HG03025 (cell line): ENCODE results near the gene NRARP.

Experiments used
- ATAC-seq: cut with Tn5 transposase; IDR thresholded peaks from one replicate; pipeline ENCODE4 v1.9.1; 2021; ENCODE audit warnings: mild to moderate bottlenecking, moderate library complexity; ENCODE audit not compliant: unreplicated experiment, low FRiP score

The NRARP gene

DNA sequence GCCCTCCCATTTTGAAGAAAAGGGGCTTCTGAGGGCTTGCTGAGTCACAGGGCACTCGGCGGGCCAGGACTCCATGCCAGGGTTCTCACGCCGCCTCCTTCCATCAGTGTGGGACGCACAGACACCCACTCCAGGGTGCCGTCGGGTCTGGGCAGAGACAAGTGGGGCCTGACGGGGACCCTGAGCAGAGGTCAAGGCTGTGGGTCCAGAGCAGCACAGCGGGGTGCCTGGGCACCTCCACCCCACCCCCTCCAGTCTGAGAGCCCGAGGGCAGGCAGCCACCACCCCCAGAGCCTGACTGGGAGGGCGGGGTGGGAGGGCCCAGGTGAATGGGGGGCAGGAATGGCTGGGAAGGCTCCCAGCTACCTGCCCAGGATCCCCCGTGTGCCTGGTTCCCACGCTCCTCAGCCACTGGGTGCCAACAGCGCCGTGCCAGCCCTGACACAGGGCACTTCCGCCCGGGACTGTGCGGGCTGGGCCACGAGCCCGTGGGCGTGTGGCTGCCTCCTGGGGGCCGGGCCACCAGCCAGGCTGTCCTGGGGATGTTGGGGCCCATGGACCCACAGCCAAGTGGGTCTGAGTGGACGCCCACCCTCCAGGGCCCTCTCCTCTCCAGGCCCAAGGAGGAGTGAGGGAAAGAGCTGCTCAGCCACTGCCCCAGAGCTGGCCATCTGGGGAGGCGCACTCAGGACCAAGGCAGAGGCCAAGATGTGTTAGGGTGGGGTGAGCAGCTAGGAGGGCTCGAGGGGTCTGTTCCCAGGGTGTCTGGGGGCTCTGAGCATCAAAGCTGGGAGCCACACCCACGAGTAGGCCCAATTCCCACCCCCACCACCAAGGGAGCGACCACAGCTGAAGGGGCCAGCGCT lies 10.1 kb upstream of the NRARP start:
- ATAC-seq = no peak

DNA sequence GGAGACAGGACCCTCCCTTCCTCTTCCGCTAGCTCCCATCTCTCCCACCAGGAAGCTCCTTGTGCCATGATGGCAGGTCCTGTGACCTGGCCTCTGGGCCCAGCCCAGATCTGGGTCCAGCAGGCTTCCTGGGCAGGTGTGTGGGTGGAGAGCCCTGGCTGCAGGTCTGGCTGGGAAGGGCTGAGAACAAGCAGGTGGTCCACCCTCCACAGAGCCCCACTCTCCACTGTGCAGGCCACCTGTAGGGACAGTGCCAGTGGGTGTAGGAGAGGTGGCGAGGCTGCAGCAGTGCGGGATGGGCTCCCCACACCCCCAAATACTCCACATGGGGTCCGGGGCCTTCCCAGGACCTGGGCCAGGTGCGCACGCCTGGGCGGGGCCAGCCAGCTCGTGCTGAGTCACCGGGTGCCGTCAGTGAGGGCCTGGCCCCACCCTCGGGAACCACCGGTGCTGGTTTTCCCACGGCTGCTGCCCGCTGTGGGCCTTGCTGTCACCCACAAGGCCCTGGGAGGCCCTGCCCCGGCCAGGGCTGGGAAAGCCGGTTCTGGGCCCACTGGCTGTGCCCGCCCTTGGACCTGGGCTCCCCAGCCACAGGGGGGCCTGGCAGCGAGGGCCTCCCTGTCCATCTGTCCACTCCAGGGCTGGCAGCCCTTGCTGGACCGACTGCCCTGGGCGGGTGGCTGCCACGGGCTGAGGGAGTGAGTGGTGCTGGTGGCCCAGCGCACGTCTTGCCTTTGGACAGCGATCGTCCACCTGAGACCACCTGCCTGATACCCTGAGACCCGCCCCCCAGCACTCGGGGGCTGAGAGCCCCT lies 9.3 kb upstream of the NRARP start:
- no peak for ATAC-seq

- ATAC-seq = no peak
These were observed 8.3 kb upstream of the NRARP start for GRCh38 chr9:137310189-137311052.

DNA sequence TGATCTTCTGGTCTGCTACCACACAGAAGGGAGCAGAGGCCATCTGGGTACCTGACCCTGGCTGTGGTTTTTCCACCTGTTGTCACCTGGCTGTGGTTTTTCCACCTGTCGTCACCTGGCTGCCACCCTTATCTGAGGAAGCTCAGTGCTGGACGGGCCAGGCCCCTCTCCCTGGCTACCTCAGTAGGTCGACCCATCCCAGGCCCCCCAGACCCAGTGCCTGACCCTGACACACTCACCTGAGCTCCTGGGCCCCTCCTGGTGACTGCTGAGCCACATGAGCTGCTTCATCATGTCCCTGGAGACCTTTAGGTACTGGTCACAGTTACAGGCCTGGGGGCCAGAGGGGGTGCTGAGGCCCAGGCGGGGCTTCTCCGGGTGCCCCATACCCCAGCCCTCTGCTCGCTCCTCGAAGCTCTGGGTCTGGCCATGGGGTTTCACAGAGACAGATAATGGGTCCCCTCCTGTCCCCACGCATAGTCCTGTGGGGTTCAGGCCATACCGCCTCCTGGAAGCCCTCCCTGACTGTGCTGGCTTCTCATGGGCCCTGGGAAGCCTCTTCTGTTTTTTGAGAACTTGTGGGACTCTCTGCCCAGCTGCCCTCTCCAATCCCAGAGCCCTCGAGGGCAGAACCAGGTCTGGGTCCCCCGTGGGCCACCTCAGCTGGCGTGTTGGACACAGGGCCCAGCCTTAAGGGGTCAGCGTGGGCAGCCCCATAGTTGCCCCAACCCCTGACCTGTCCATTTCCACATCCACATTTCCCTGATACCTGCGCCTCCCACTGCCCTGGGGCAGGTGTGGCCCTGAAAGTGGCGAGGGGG lies 7.5 kb upstream of the NRARP start:
- ATAC-seq = no peak

- no peak for ATAC-seq
These were observed 6.1 kb upstream of the NRARP start for GRCh38 chr9:137308057-137308619.

- no peak for ATAC-seq
These were observed 5.4 kb upstream of the NRARP start for GRCh38 chr9:137307255-137308056.

- ATAC-seq = no peak
These were observed 4.8 kb upstream of the NRARP start for GRCh38 chr9:137306850-137307254.

- no peak for ATAC-seq
These were observed 4.2 kb upstream of the NRARP start for GRCh38 chr9:137306066-137306849.

GRCh38 chr9:137305798-137306065 lies 3.7 kb upstream of the NRARP start:
- ATAC-seq = no peak

- ATAC-seq = no peak
These were observed 3.2 kb upstream of the NRARP start for GRCh38 chr9:137305060-137305797.

DNA sequence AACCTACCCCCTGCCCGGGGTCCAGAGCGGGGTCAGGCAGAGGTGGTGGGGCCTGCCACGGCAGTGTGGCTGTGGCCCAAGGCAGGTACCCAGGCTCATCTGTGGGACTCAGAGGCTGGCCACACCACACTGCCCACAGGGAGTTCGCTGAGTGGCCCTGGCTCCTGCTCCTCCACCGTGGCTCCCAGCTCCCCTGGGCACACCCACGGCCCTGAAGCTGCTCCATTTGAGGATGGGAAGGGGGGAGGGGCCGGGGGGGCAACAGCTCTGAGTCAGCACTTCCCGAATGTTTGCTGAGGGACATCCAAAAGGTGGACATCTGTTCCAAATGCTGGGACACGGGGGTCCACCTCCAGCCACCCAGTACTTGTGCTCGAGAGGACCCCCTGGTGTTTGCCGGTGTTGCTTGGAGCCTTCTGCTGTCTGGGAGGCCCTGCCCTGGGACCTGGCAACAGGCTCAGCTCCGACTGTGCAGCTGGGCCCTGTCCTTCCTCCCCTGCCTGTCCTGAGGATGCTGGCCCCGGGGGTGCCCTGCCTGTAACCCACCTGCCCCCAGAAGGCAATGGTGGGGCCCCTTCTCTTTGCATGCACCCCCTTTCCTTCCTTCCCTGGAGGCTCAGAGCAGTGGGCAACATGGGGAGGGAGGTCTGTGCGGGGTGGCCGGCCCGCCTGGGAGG lies 2.5 kb upstream of the NRARP start:
- ATAC-seq = no peak

- no peak for ATAC-seq
These were observed 1.9 kb upstream of the NRARP start for GRCh38 chr9:137303893-137304382.

- no peak for ATAC-seq
These were observed 1.3 kb upstream of the NRARP start for GRCh38 chr9:137303151-137303892.

GRCh38 chr9:137302449-137303150 lies 529 bp upstream of the NRARP start:
- peak; percentile 15 for ATAC-seq

DNA sequence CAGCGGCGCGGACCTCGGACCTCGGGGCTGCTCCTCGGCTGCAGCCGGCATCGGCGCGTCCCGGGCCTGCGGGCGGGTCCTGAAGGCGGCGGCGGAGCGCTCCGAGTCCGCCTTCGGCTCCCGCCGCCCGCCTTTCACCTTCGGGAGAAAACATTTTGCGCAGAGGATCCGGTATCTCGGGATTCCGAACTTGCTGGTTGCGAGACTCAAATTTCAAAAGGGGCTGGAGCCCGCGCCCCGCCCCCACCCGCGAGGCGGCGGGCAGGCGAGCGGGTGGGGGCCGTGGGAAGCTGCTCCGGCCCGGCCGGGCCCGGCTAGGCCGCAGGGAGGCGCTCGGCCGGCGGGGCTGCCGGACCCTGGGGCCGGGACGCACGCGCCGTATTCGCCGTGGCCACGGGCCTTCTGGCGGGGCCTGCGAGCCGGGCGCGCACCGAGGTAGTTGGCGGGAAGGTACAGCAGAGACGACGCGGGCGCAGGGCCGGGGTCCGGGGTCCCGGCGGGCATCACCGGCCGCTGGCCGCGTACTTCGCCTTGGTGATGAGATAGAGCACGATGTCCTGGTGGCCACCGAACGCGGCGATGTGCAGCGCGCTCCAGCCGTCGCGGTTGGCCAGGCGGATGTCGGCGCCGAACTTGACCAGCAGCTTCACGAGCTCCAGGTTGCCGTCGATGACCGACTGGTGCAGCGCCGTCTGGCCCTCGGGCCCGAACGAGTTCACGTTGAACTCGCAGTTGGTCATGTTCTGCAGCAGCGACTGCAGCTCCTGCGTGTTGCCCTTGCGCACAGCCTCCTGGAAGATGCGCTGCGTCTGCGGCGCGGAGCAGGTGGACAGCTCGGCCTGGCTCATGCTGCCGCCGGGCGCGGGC lies 757 bp downstream of the NRARP start:
- peak; percentile 32 for ATAC-seq
